B cell (primary cell): Measurements from ENCODE around the gene SMARCA4. TPM values are rescaled to one million over a fixed set of nuclear protein-coding genes. Genes with fewer than 3 reads are reported as not detected.

Source experiments
- ATAC-seq: fragments of 200-7000 bp; cut with Tn5 transposase; one replicate; pipeline ENCODE4 v1.10.0; 2021; ENCODE audit warnings: low read depth, mild to moderate bottlenecking, moderate number of reproducible peaks, moderate library complexity
- CTCF ChIA-PET: fragments of 350-600 bp; sonication (Branson Sonifier 250); formaldehyde crosslinking; loops from one replicate; lab custom pipeline; 2021; ENCODE audit warnings: antibody characterized with exemption, inconsistent platforms; lab: Charles Lee
- POLR2A ChIA-PET: fragments of 350-600 bp; sonication (Branson Sonifier 250); formaldehyde crosslinking; loops from one replicate; lab custom pipeline; 2021; ENCODE audit warnings: antibody characterized with exemption; lab: Charles Lee
- DNase-seq: peaks from one replicate; pipeline ENCODE4 v3.0.0; 2013
- H2AFZ ChIP-seq: 2 replicates; pipeline ENCODE4 v1.6.1; 2012; ENCODE audit warnings: mild to moderate bottlenecking, low read depth, low read length; ENCODE audit not compliant: insufficient read depth, poor library complexity, severe bottlenecking
- H3K27ac ChIP-seq, 2 donors: 1 replicate in 1 of 2; 2 replicates in 1 of 2; pipeline ENCODE4 v1.5.1; 2012 to 2013; ENCODE audit warnings: low read length in 2 of 2, mild to moderate bottlenecking in 2 of 2, moderate library complexity in 1 of 2
- H3K27me3 ChIP-seq, 4 experiments: fragments of 200-600 bp in 1 of 4; sonication (generic) in 1 of 4; replicated peaks in 1 of 4; 1 replicate in 2 of 4; 2 replicates in 2 of 4; pipeline versions ENCODE4 v1.6.1 to v1.7.0; 2013 to 2016; ENCODE audit warnings: low read length in 3 of 4, mild to moderate bottlenecking in 2 of 4, mixed read lengths in 1 of 4, moderate library complexity in 1 of 4; ENCODE audit not compliant: insufficient read depth in 4 of 4, control insufficient read depth in 3 of 4; ENCODE audit errors: control extremely low read depth in 1 of 4
- H3K36me3 ChIP-seq, 2 experiments: replicated peaks in 1 of 2; 1 replicate in 1 of 2; 2 replicates in 1 of 2; pipeline versions ENCODE4 v1.6.1 to v1.7.1; 2013; ENCODE audit warnings: low read length in 1 of 2; ENCODE audit not compliant: insufficient read depth in 2 of 2, control insufficient read depth in 1 of 2; ENCODE audit errors: control extremely low read depth in 1 of 2, extremely low read depth in 1 of 2
- H3K4me1 ChIP-seq, 2 donors: fragments of 200-600 bp in 1 of 2; sonication (generic) in 1 of 2; 1 replicate in 1 of 2; 2 replicates in 1 of 2; pipeline versions ENCODE4 v1.5.1 to v1.6.1; 2013 to 2017; ENCODE audit warnings: low read length in 2 of 2; ENCODE audit not compliant: control insufficient read depth in 2 of 2, insufficient read depth in 2 of 2
- H3K4me2 ChIP-seq: replicated peaks from 2 replicates; pipeline ENCODE3; 2012; ENCODE audit warnings: mild to moderate bottlenecking, low read depth, low read length; ENCODE audit not compliant: poor library complexity, severe bottlenecking
- H3K4me3 ChIP-seq, 5 experiments: fragments of 200-600 bp in 1 of 5; sonication (generic) in 1 of 5; 1 replicate in 3 of 5; 2 replicates in 2 of 5; pipeline versions ENCODE4 v1.5.1 to v1.7.0; 2011 to 2016; ENCODE audit warnings: low read length in 4 of 5, mild to moderate bottlenecking in 4 of 5, low read depth in 2 of 5, control low read depth in 1 of 5, moderate library complexity in 1 of 5; ENCODE audit not compliant: insufficient read depth in 1 of 5; ENCODE audit errors: control extremely low read depth in 1 of 5, extremely low read depth in 1 of 5
- H3K79me2 ChIP-seq: fragments of 200-600 bp; sonication (generic); one replicate; pipeline ENCODE4 v1.6.0; 2016; ENCODE audit warnings: low read length; ENCODE audit not compliant: control insufficient read depth, insufficient read depth
- H3K9ac ChIP-seq: fragments of 200-600 bp; sonication (generic); 2 replicates; pipeline ENCODE4 v1.6.1; 2017; ENCODE audit warnings: mild to moderate bottlenecking, low read length, moderate library complexity
- H3K9me3 ChIP-seq, 3 donors: one replicate each; pipeline versions ENCODE4 v1.6.1 to v1.7.1; 2013; ENCODE audit warnings: low read length in 2 of 3; ENCODE audit not compliant: control insufficient read depth in 2 of 3, insufficient read depth in 1 of 3; ENCODE audit errors: control extremely low read depth in 1 of 3
- H4K20me1 ChIP-seq: 2 replicates; pipeline ENCODE4 v1.6.0; 2012; ENCODE audit warnings: mild to moderate bottlenecking, low read length; ENCODE audit not compliant: insufficient read depth, control insufficient read depth, poor library complexity, severe bottlenecking
- H3K27ac Mint-ChIP-seq: one replicate; pipeline ENCODE4 v1.8.0; 2021; ENCODE audit warnings: mixed read lengths
- H3K27me3 Mint-ChIP-seq: one replicate; pipeline ENCODE4 v1.8.0; 2021; ENCODE audit warnings: mixed read lengths
- H3K4me1 Mint-ChIP-seq: one replicate; pipeline ENCODE4 v1.8.0; 2021; ENCODE audit warnings: mixed read lengths
- H3K4me3 Mint-ChIP-seq: one replicate; pipeline ENCODE4 v1.8.0; 2021; ENCODE audit warnings: mixed read lengths
- H3K9me3 Mint-ChIP-seq: one replicate; pipeline ENCODE4 v1.8.0; 2022; ENCODE audit warnings: mixed read lengths; ENCODE audit not compliant: insufficient read depth
- EZH2 ChIP-seq: IDR thresholded peaks from 2 replicates; pipeline ENCODE4 v1.6.1; 2012; ENCODE audit warnings: borderline replicate concordance, low read depth, mild to moderate bottlenecking, moderate library complexity, low read length; ENCODE audit not compliant: insufficient read depth, poor library complexity, severe bottlenecking
- WGBS: methylation state at CpG from one replicate; pipeline ENCODE4 v1.1.5; 2013; ENCODE audit warnings: missing lambda C conversion rate; ENCODE audit not compliant: insufficient coverage; 5-methylcytosine and 5-hydroxymethylcytosine counted together
- intact Hi-C: fragments of 100-400 bp; cut with micrococcal nuclease; formaldehyde crosslinking; loops from one replicate; pipeline ENCODE4 v1.10.0; 2022
- polyA plus RNA-seq: library from polyadenylated mRNA; depleted of rRNA; stranded (reverse); fragments of >200 nt; gene quantifications from 2 replicates; pipeline ENCODE4 v1.2.3, GENCODE V29; 2012
- total RNA-seq, 2 donors: library from RNA; stranded (reverse); fragments of 120-200 nt in 1 of 2; gene quantifications; 1 replicate in 1 of 2; 2 replicates in 1 of 2; pipeline versions ENCODE4 v1.2.3 to v1.2.4, GENCODE V29; 2013 to 2022
- TF ChIP-seq, protein P1 (sequence below): fragments of 200-600 bp; IDR thresholded peaks from one replicate; pipeline ENCODE4 v1.8.0; 2022; ENCODE audit warnings: antibody characterized with exemption, mild to moderate bottlenecking

SMARCA4 gene
- total and polyA plus RNA-seq, 2 donors (not counting 1 experiment from before 2014, with no cell fraction given) = 49.7 to 82.3 TPM

DNA sequence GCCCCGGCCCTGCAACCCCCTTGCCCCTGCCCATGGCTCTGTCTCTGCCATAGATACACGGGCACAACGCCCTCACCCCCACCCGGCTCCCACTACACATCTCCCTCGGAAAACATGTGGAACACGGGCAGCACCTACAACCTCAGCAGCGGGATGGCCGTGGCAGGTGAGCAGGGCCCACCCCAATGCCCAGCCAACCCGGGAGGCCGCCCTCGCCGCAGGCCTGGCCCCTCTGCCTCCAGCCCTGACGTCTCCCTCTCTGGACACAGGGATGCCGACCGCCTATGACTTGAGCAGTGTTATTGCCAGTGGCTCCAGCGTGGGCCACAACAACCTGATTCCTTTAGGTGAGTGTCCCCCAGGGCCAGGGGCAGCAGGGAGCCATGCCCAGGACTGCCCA lies 40.0 kb upstream of the SMARCA4 start:
- no peaks in the 10 kb centered on the region for H3K79me2 ChIP-seq
- H3K4me1 ChIP-seq = no peaks in the 10 kb centered on the region
- H3K4me2 ChIP-seq = no peak overlapping the region
- H3K9me3 Mint-ChIP-seq = no peaks in the 10 kb centered on the region
- H3K4me1 Mint-ChIP-seq = peaks cover 4% of the 10 kb centered on the region
- DNase-seq = no peak
- CTCF ChIA-PET = no interaction called here
- no peak overlapping the region for H2AFZ ChIP-seq
- H3K27me3 Mint-ChIP-seq = no peaks in the 10 kb centered on the region
- POLR2A ChIA-PET = no interaction called here
- no peaks in the 10 kb centered on the region for H3K9me3 ChIP-seq
- TF ChIP-seq EZH2 = no peak
- TF ChIP-seq, protein P1, sequence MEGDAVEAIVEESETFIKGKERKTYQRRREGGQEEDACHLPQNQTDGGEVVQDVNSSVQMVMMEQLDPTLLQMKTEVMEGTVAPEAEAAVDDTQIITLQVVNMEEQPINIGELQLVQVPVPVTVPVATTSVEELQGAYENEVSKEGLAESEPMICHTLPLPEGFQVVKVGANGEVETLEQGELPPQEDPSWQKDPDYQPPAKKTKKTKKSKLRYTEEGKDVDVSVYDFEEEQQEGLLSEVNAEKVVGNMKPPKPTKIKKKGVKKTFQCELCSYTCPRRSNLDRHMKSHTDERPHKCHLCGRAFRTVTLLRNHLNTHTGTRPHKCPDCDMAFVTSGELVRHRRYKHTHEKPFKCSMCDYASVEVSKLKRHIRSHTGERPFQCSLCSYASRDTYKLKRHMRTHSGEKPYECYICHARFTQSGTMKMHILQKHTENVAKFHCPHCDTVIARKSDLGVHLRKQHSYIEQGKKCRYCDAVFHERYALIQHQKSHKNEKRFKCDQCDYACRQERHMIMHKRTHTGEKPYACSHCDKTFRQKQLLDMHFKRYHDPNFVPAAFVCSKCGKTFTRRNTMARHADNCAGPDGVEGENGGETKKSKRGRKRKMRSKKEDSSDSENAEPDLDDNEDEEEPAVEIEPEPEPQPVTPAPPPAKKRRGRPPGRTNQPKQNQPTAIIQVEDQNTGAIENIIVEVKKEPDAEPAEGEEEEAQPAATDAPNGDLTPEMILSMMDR = no peak
- H3K4me3 ChIP-seq = no peak overlapping the region
- no peak overlapping the region for H3K27ac ChIP-seq
- WGBS = 95% methylated on average over 16 of the region's 16 CpGs
- H3K27me3 ChIP-seq = no peaks in the 10 kb centered on the region
- H3K4me3 Mint-ChIP-seq = no peak overlapping the region
- H4K20me1 ChIP-seq = no peaks in the 10 kb centered on the region
- no peak overlapping the region for H3K9ac ChIP-seq
- H3K27ac Mint-ChIP-seq = no peak overlapping the region
- intact Hi-C loops = no loop called here
- peaks cover 0 to 28% of the 10 kb centered on the region in 2 experiments for H3K36me3 ChIP-seq
- ATAC-seq = no peak

DNA sequence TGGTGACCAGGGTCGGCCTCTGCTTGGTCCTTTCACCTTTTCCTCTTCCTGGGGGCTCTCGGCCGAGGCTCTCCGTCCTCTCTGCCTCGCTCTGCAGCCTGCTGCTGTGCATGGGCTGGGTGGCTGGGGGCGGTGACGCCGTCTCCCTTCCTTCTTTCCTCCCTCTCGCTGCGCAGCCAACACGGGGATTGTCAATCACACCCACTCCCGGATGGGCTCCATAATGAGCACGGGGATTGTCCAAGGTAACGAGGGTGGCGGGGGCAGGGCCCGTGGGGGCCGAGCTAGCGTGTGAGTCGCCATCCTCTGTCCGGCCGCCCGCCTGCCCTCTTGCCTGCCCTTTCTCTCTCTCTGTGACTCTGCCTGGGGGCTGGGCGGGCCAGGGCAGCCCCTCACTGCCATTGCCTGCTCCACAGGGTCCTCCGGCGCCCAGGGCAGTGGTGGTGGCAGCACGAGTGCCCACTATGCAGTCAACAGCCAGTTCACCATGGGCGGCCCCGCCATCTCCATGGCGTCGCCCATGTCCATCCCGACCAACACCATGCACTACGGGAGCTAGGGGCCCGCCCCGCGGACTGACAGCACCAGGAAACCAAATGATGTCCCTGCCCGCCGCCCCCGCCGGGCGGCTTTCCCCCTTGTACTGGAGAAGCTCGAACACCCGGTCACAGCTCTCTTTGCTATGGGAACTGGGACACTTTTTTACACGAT lies 39.5 kb upstream of the SMARCA4 start:
- intact Hi-C loops = no loop called here
- no peak overlapping the region for H3K4me3 Mint-ChIP-seq

More for the DNA sequence above, 39.5 kb upstream of the SMARCA4 start:
- WGBS = 97% methylated on average over 43 of the region's 43 CpGs
- Mint-ChIP-seq H3K27ac (no peak overlapping the region), H3K4me1 (peaks cover 4% of the 10 kb centered on the region), H3K27me3 (no peaks in the 10 kb centered on the region), H3K9me3 (no peaks in the 10 kb centered on the region)
- no peak overlapping the region for H3K27ac ChIP-seq
- no peaks in the 10 kb centered on the region for H3K27me3 ChIP-seq
- no peak for DNase-seq
- H4K20me1 ChIP-seq = no peaks in the 10 kb centered on the region
- ChIA-PET CTCF (interaction anchor here (1.0 kb wide), 1 partner anchor 117 kb away, joined by 3 read pairs; no protein-coding TSS in a partner anchor), POLR2A (no interaction called here)
- TF ChIP-seq EZH2 = no peak
- H3K4me2 ChIP-seq = no peak overlapping the region
- H3K79me2 ChIP-seq = no peaks in the 10 kb centered on the region
- H3K36me3 ChIP-seq = peaks cover 0 to 27% of the 10 kb centered on the region in 2 experiments
- ATAC-seq = no peak
- no peaks in the 10 kb centered on the region for H3K4me1 ChIP-seq
- H3K4me3 ChIP-seq = no peak overlapping the region
- H3K9me3 ChIP-seq = no peaks in the 10 kb centered on the region
- no peak overlapping the region for H2AFZ ChIP-seq
- no peak overlapping the region for H3K9ac ChIP-seq
